Trophoblast cell (in vitro differentiated cells and primary cell): ENCODE results near the gene PROX2.

Experiments
- DNase-seq, 2 donors: peaks; one replicate each; pipeline ENCODE4 v3.0.0-alpha.2; 2016
- H2AFZ ChIP-seq: 2 replicates; pipeline ENCODE4 v1.6.1; 2013; ENCODE audit warnings: low read length, moderate library complexity, mild to moderate bottlenecking; ENCODE audit not compliant: insufficient read depth, poor library complexity
- H2AK5ac ChIP-seq: 2 replicates; pipeline ENCODE4 v1.6.1; 2013; ENCODE audit warnings: mild to moderate bottlenecking, low read length
- H2BK120ac ChIP-seq: 2 replicates; pipeline ENCODE4 v1.6.1; 2013; ENCODE audit warnings: low read length, mild to moderate bottlenecking, moderate library complexity; ENCODE audit not compliant: insufficient read depth, poor library complexity
- H2BK12ac ChIP-seq: 2 replicates; pipeline ENCODE4 v1.6.1; 2013; ENCODE audit warnings: mild to moderate bottlenecking, low read length, moderate library complexity
- H2BK5ac ChIP-seq: 2 replicates; pipeline ENCODE4 v1.6.1; 2013; ENCODE audit warnings: low read length, low read depth, moderate library complexity, mild to moderate bottlenecking; ENCODE audit not compliant: poor library complexity
- H3K14ac ChIP-seq: 2 replicates; pipeline ENCODE4 v1.6.1; 2013; ENCODE audit warnings: mild to moderate bottlenecking, low read length
- H3K18ac ChIP-seq: 2 replicates; pipeline ENCODE4 v1.6.1; 2013; ENCODE audit warnings: mild to moderate bottlenecking, low read length
- H3K23ac ChIP-seq: 2 replicates; pipeline ENCODE4 v1.6.1; 2013; ENCODE audit warnings: low read length
- H3K27ac ChIP-seq: 2 replicates; pipeline ENCODE4 v1.5.1; 2013; ENCODE audit warnings: low read depth, mild to moderate bottlenecking, inconsistent platforms, low read length, moderate library complexity
- H3K27me3 ChIP-seq: 2 replicates; pipeline ENCODE4 v1.6.1; 2013; ENCODE audit warnings: inconsistent platforms, mild to moderate bottlenecking, low read length, moderate library complexity; ENCODE audit not compliant: insufficient read depth
- H3K36me3 ChIP-seq, 2 experiments: 1 replicate in 1 of 2; 2 replicates in 1 of 2; pipeline ENCODE4 v1.6.1; 2013; ENCODE audit warnings: low read length in 2 of 2, mild to moderate bottlenecking in 2 of 2, moderate library complexity in 1 of 2; ENCODE audit not compliant: insufficient read depth in 2 of 2, control insufficient read depth in 1 of 2
- H3K4ac ChIP-seq: 2 replicates; pipeline ENCODE4 v1.6.1; 2013; ENCODE audit warnings: low read depth, mild to moderate bottlenecking, low read length, moderate library complexity
- H3K4me1 ChIP-seq, 2 experiments: 1 replicate in 1 of 2; 2 replicates in 1 of 2; pipeline ENCODE4 v1.6.1; 2013; ENCODE audit warnings: low read length in 2 of 2, mild to moderate bottlenecking in 2 of 2, moderate library complexity in 1 of 2; ENCODE audit not compliant: insufficient read depth in 2 of 2, control insufficient read depth in 1 of 2
- H3K4me2 ChIP-seq: 2 replicates; pipeline ENCODE4 v1.6.1; 2013; ENCODE audit warnings: inconsistent platforms, mild to moderate bottlenecking, low read length, moderate library complexity
- H3K4me3 ChIP-seq: 2 replicates; pipeline ENCODE4 v1.5.1; 2013; ENCODE audit warnings: mild to moderate bottlenecking, low read depth, low read length, inconsistent platforms
- H3K79me1 ChIP-seq: one replicate; pipeline ENCODE4 v1.6.1; 2013; ENCODE audit warnings: low read length
- H3K79me2 ChIP-seq: 2 replicates; pipeline ENCODE4 v1.6.1; 2013; ENCODE audit warnings: low read length, mild to moderate bottlenecking; ENCODE audit not compliant: control insufficient read depth, insufficient read depth, poor library complexity
- H3K9ac ChIP-seq: 2 replicates; pipeline ENCODE4 v1.6.1; 2013; ENCODE audit warnings: mild to moderate bottlenecking, low read length
- H3K9me3 ChIP-seq: 2 replicates; pipeline ENCODE4 v1.6.1; 2013; ENCODE audit warnings: low read depth, mild to moderate bottlenecking, control low read depth, inconsistent platforms, low read length; ENCODE audit not compliant: insufficient read depth
- H4K12ac ChIP-seq: 2 replicates; pipeline ENCODE4 v1.6.1; 2013; ENCODE audit warnings: low read depth, mild to moderate bottlenecking, low read length, moderate library complexity
- H4K8ac ChIP-seq: 2 replicates; pipeline ENCODE4 v1.6.1; 2013; ENCODE audit warnings: low read depth, mild to moderate bottlenecking, low read length, moderate library complexity
- H4K91ac ChIP-seq: one replicate; pipeline ENCODE4 v1.6.1; 2013; ENCODE audit warnings: low read depth, mild to moderate bottlenecking, low read length, moderate library complexity
- whole genome bisulfite sequencing: extraction: QIAGEN DNeasy Blood & Tissue Kit; methylation state at CpG from one replicate; pipeline ENCODE4 v1.1.7; 2013; ENCODE audit warnings: missing lambda C conversion rate; ENCODE audit not compliant: insufficient read length, insufficient coverage; ENCODE audit errors: extremely low coverage; 5-methylcytosine and 5-hydroxymethylcytosine counted together

PROX2 gene

GRCh38 chr14:74893614-74894091 lies 17.7 kb upstream of the PROX2 start:
- Histone ChIP-seq H2BK5ac (no peak overlapping the region), H3K36me3 (peaks cover 45 to 58% of the 10 kb centered on the region in 2 experiments), H2BK12ac (no peak overlapping the region), H3K4me1 (peaks cover 3% of the 10 kb centered on the region in 2 experiments), H3K79me2 (no peaks in the 10 kb centered on the region), H3K9ac (no peak overlapping the region), H3K14ac (no peak overlapping the region), H4K8ac (no peak overlapping the region), H3K4me2 (no peak overlapping the region), H4K91ac (no peak overlapping the region), H3K4ac (no peak overlapping the region), H2AFZ (no peak overlapping the region), H3K23ac (no peak overlapping the region), H4K12ac (no peak overlapping the region), H3K4me3 (no peak overlapping the region), H2BK120ac (no peak overlapping the region), H3K18ac (no peak overlapping the region), H3K9me3 (no peaks in the 10 kb centered on the region), H3K27ac (no peak overlapping the region), H2AK5ac (no peak overlapping the region), H3K79me1 (no peaks in the 10 kb centered on the region), H3K27me3 (no peaks in the 10 kb centered on the region)
- DNase-seq = no peak
- WGBS = no CpG with 5 or more reads among the region's 4 CpGs

DNA sequence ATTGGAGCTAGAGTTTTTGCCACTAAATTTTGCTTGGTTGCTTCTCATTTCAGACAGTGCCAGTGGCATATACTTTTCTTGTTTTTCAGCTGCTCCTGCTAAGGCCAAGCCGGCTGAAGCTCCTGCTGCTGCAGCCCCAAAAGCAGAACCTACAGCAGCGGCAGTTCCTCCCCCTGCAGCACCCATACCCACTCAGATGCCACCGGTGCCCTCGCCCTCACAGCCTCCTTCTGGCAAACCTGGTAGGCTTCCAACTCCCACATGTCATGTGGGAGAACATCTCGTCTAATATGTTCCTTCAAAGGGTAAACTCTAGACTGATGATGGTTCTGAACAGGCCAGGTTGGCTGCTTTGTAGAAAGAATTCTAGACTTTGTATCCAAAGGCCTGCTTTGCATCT lies 16.8 kb upstream of the PROX2 start:
- Histone ChIP-seq H2BK5ac (no peak overlapping the region), H3K9ac (no peak overlapping the region), H3K27ac (no peak overlapping the region), H3K4me3 (no peak overlapping the region), H3K4me1 (peaks cover 4 to 8% of the 10 kb centered on the region in 2 experiments), H3K14ac (no peak overlapping the region), H2AK5ac (no peak overlapping the region), H3K9me3 (no peaks in the 10 kb centered on the region), H4K8ac (no peak overlapping the region), H3K4me2 (no peak overlapping the region), H3K18ac (no peak overlapping the region), H3K23ac (no peak overlapping the region), H3K36me3 (peaks cover 40 to 53% of the 10 kb centered on the region in 2 experiments), H3K79me2 (no peaks in the 10 kb centered on the region), H4K91ac (no peak overlapping the region), H3K79me1 (no peaks in the 10 kb centered on the region), H3K27me3 (no peaks in the 10 kb centered on the region), H2AFZ (no peak overlapping the region), H3K4ac (no peak overlapping the region), H2BK12ac (no peak overlapping the region), H2BK120ac (no peak overlapping the region), H4K12ac (no peak overlapping the region)
- DNase-seq = no peak
- no CpG with 5 or more reads among the region's 5 CpGs for WGBS

DNA sequence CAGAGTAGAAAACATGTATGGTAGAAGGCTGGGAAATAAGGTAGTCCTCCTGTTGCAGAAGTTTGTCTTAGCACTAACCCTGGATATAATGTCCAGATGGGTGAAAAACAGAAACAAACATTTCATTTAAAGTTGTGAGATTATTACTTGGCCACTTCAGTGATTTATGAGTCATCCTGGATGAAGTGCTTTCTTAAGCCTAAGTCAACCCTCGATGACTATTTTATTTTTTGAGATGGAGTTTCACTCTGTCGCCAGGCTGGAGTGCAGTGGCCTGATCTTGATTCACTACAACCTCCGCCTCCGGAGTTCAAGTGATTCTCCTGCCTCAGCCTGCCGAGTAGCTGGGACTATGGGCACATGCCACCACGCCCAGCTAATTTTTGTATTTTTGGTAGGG lies 15.9 kb upstream of the PROX2 start:
- Histone ChIP-seq H3K4me3 (no peak overlapping the region), H2AK5ac (no peak overlapping the region), H3K18ac (no peak overlapping the region), H2AFZ (no peak overlapping the region), H3K36me3 (peaks cover 40 to 47% of the 10 kb centered on the region in 2 experiments), H3K79me1 (no peaks in the 10 kb centered on the region), H3K4me2 (no peak overlapping the region), H3K9ac (no peak overlapping the region), H3K9me3 (no peaks in the 10 kb centered on the region), H3K4ac (no peak overlapping the region), H4K91ac (no peak overlapping the region), H3K4me1 (peaks cover 4 to 8% of the 10 kb centered on the region in 2 experiments), H3K27ac (no peak overlapping the region), H2BK120ac (no peak overlapping the region), H2BK5ac (no peak overlapping the region), H4K12ac (no peak overlapping the region), H3K79me2 (no peaks in the 10 kb centered on the region), H3K14ac (no peak overlapping the region), H3K27me3 (no peaks in the 10 kb centered on the region), H2BK12ac (no peak overlapping the region), H3K23ac (no peak overlapping the region), H4K8ac (no peak overlapping the region)
- WGBS = no CpG with 5 or more reads among the region's 6 CpGs
- DNase-seq = no peak

GRCh38 chr14:74890262-74890661 lies 14.3 kb upstream of the PROX2 start:
- DNase-seq = no peak
- Histone ChIP-seq H3K36me3 (peaks cover 36 to 40% of the 10 kb centered on the region in 2 experiments), H2BK12ac (no peak overlapping the region), H3K9me3 (no peaks in the 10 kb centered on the region), H2AK5ac (no peak overlapping the region), H3K23ac (no peak overlapping the region), H3K14ac (no peak overlapping the region), H3K4me1 (peaks cover 4 to 12% of the 10 kb centered on the region in 2 experiments), H3K4me2 (no peak overlapping the region), H4K91ac (no peak overlapping the region), H3K27ac (no peak overlapping the region), H4K12ac (no peak overlapping the region), H3K79me1 (no peaks in the 10 kb centered on the region), H3K9ac (no peak overlapping the region), H2BK5ac (no peak overlapping the region), H4K8ac (no peak overlapping the region), H3K79me2 (no peaks in the 10 kb centered on the region), H3K27me3 (no peaks in the 10 kb centered on the region), H3K18ac (no peak overlapping the region), H2AFZ (no peak overlapping the region), H3K4ac (no peak overlapping the region), H3K4me3 (no peak overlapping the region), H2BK120ac (no peak overlapping the region)
- WGBS = no CpG with 5 or more reads among the region's 6 CpGs
